Ovary (tissue), 3 donors: ENCODE results near the gene ALOX5AP.

Experiments used
- EP300 ChIP-seq: sonication (generic); formaldehyde crosslinking; IDR thresholded peaks from one replicate; pipeline ENCODE4 v1.6.1; 2017; ENCODE audit warnings: antibody characterized with exemption
- POLR2A ChIP-seq: fragments of 450-650 bp; IDR thresholded peaks from one replicate; pipeline ENCODE4 v1.6.1; 2017; ENCODE audit warnings: antibody characterized with exemption, mild to moderate bottlenecking, moderate library complexity
- TF ChIP-seq, protein P1 (sequence below), 3 donors: fragments of 450-650 bp in 2 of 3; fragments of 200-600 bp in 1 of 3; IDR thresholded peaks; one replicate each; pipeline versions ENCODE4 v1.5.1 to v1.8.0; 2016 to 2022; ENCODE audit warnings: antibody characterized with exemption in 3 of 3, mild to moderate bottlenecking in 1 of 3
- donor health status: DM: no; HTN: no; CAD: no.

DNA sequence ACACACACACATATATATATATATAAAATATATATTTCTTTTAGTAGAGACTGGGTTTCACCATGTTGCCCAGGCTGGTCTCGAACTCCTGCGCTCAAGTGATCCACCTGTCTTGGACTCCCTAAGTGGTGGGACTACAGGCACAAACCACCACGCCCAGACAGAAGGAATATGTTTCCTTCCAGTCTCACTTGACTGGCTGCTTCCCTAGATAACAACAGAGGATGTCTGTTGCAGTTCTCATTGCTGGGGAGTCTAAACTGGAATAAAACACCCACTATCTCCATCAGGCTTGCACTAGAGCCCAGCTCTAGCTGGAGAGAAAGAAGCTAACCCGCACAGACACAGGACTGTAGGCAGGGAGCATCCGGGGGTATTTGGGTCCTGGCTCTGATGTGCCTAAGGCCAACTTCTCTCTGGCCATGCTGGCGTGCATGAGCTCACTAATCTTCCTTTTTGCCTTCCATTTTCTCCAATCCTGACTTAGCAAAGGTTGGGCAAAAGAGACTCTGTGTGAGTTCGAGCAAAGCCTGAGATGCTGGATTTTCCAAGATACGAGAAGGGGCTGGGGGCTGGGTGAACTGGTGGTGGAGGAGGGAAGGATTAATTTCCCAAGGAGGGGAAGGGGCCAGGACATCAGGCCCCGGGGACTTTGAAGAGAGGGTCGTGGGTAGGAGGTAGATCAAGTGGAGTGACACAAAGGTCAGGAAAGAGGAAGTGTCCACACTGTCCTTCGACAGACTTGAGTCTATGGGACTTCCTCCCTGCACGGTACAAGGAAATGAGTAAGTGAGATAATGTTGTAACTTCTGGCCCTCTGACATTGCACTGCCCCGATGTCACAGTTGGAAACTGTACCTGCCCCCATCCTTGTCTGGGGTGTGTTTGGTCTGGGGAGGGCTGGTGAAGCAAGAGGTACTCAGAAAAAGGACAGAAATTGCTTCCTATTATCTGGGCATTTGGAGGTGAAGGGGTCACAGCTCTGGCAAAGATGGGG lies 22.5 kb upstream of the ALOX5AP start:
- TF ChIP-seq, protein P1, sequence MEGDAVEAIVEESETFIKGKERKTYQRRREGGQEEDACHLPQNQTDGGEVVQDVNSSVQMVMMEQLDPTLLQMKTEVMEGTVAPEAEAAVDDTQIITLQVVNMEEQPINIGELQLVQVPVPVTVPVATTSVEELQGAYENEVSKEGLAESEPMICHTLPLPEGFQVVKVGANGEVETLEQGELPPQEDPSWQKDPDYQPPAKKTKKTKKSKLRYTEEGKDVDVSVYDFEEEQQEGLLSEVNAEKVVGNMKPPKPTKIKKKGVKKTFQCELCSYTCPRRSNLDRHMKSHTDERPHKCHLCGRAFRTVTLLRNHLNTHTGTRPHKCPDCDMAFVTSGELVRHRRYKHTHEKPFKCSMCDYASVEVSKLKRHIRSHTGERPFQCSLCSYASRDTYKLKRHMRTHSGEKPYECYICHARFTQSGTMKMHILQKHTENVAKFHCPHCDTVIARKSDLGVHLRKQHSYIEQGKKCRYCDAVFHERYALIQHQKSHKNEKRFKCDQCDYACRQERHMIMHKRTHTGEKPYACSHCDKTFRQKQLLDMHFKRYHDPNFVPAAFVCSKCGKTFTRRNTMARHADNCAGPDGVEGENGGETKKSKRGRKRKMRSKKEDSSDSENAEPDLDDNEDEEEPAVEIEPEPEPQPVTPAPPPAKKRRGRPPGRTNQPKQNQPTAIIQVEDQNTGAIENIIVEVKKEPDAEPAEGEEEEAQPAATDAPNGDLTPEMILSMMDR (IDR thresholded peaks at IDR 0.05): no peak
- TF ChIP-seq POLR2A (no peak), EP300 (no peak)
